ENCODE data around the gene WDR86.

WDR86 gene

GRCh38 chr7:151409667-151410404 lies at the start of gene WDR86:
Gene WDR86 (minus strand): TSS chr7:151410038. CDS start chr7:151409589, 449 bp downstream.
- peak; percentile 30 for DNase-seq

- DNase-seq, result no peak
Observed at GRCh38 chr7:151457534-151457933, 47.7 kb upstream of the WDR86 start.

- DNase-seq, result no peak
Observed at GRCh38 chr7:151456782-151457181, 46.9 kb upstream of the WDR86 start.

GRCh38 chr7:151456276-151456675 lies 46.4 kb upstream of the WDR86 start:
- DNase-seq, result no peak

GRCh38 chr7:151455690-151456089 lies 45.9 kb upstream of the WDR86 start:
- DNase-seq, result no peak

GRCh38 chr7:151454932-151455530 lies 45.2 kb upstream of the WDR86 start:
- DNase-seq, result no peak

- DNase-seq, result no peak
Observed at GRCh38 chr7:151454305-151454704, 44.5 kb upstream of the WDR86 start.

GRCh38 chr7:151453326-151453791 lies 43.5 kb upstream of the WDR86 start:
- DNase-seq, result no peak

GRCh38 chr7:151452680-151453325 lies 43.0 kb upstream of the WDR86 start:
- DNase-seq, result no peak

- no peak for DNase-seq
Observed at GRCh38 chr7:151451626-151452571, 42.1 kb upstream of the WDR86 start.

- DNase-seq, result no peak
Observed at GRCh38 chr7:151451156-151451555, 41.3 kb upstream of the WDR86 start.

GRCh38 chr7:151449990-151450389 lies 40.2 kb upstream of the WDR86 start:
- DNase-seq, result no peak

GRCh38 chr7:151448261-151449252 lies 38.7 kb upstream of the WDR86 start:
- peak; percentile 78 for DNase-seq

- DNase-seq, result no peak
Observed at GRCh38 chr7:151447901-151448260, 38.0 kb upstream of the WDR86 start.

- no peak for DNase-seq
Observed at GRCh38 chr7:151447312-151447711, 37.5 kb upstream of the WDR86 start.

- no peak for DNase-seq
Observed at GRCh38 chr7:151446412-151446811, 36.6 kb upstream of the WDR86 start.

GRCh38 chr7:151444632-151445031 lies 34.8 kb upstream of the WDR86 start:
- DNase-seq, result no peak

- DNase-seq, result no peak
Observed at GRCh38 chr7:151442776-151443496, 33.1 kb upstream of the WDR86 start.

- DNase-seq, result no peak
Observed at GRCh38 chr7:151440799-151441445, 31.1 kb upstream of the WDR86 start.

Measured in activated CD4-positive, alpha-beta T cell treated with anti-CD3 and anti-CD28 coated beads, Interleukin-2, amount 50 U/mL, for 1 hour (primary cell).